ENCODE results near the gene CALY.
A peak's percentile ranks its signal among the peaks of the same experiment; 100 is the strongest.
"Not testable (repeated sequence)": the region's sequence is repeated elsewhere in the genome, so short reads cannot be mapped to it uniquely, and the experiment has no call there.

The CALY gene

GRCh38 chr10:133336577-133337369 is at the start of gene CALY:
TSS of gene CALY (minus strand) at chr10:133336896. CDS start at chr10:133328989, 7,907 bp downstream.
- no peak for DNase-seq

- DNase-seq, result no peak
These were observed 48.5 kb upstream of the CALY start for GRCh38 chr10:133385214-133385613.

- DNase-seq, result no peak
These were observed 47.4 kb upstream of the CALY start for GRCh38 chr10:133384071-133384470.

- no peak for DNase-seq
These were observed 46.9 kb upstream of the CALY start for GRCh38 chr10:133383551-133383950.

GRCh38 chr10:133381036-133381435 is 44.3 kb upstream of the CALY start:
- DNase-seq, result no peak

- no peak for DNase-seq
These were observed 43.3 kb upstream of the CALY start for GRCh38 chr10:133379801-133380666.

- no peak for DNase-seq
These were observed 42.6 kb upstream of the CALY start, which contains the start of gene PAOX for GRCh38 chr10:133379152-133379800. TSS of gene PAOX (plus strand) at chr10:133379262. CDS start at chr10:133379317, 55 bp downstream.

- no peak for DNase-seq
These were observed 41.8 kb upstream of the CALY start for GRCh38 chr10:133378251-133379096.

- DNase-seq, result no peak
These were observed 41.1 kb upstream of the CALY start for GRCh38 chr10:133377818-133378250.

GRCh38 chr10:133377025-133377817 is 40.5 kb upstream of the CALY start:
- DNase-seq, result no peak

- not testable (repeated sequence) for DNase-seq
These were observed 39.5 kb upstream of the CALY start for GRCh38 chr10:133376183-133376582.

- DNase-seq, result no peak
These were observed 38.8 kb upstream of the CALY start for GRCh38 chr10:133375357-133376115.

GRCh38 chr10:133373174-133374090 is 36.7 kb upstream of the CALY start, which contains the start of gene ECHS1:
TSS of gene ECHS1 (minus strand) at chr10:133373354. CDS start at chr10:133373333, 21 bp downstream.
- peak; percentile 89 for DNase-seq

GRCh38 chr10:133372507-133372906 is 35.8 kb upstream of the CALY start:
- DNase-seq, result no peak

- DNase-seq, result no peak
These were observed 33.5 kb upstream of the CALY start for GRCh38 chr10:133370030-133370786.

- no peak for DNase-seq
These were observed 31.5 kb upstream of the CALY start for GRCh38 chr10:133368153-133368552.

- DNase-seq, result not testable (repeated sequence)
These were observed 30.8 kb upstream of the CALY start for GRCh38 chr10:133367461-133367860.

- no peak for DNase-seq
These were observed 30.1 kb upstream of the CALY start for GRCh38 chr10:133366751-133367150.

- no peak for DNase-seq
These were observed 29.4 kb upstream of the CALY start for GRCh38 chr10:133366130-133366478.
